ENCODE measurements around the gene FGF1.

Gene FGF1

DNA sequence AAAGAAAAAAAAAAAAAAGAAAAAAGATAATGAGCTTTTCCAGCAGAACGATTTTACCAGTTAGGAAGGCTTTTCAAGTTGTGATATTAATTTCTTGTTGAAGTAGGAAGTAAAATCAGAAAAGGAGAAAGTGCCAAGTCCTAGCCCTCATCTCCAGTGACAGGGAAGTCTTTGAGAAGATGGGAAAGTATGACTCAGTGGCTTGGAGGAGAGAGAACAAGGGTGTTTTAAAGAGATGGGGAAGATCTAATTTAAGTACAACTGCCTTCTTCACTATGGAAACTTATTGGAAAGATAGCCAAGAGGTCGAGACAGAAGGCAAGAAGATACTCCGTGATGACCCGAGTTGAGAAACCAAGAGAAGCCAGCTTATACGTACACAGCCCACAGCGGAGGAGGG lies 22.6 kb downstream of the FGF1 start:
- no peaks in the 10 kb centered on the region for H3K4me1 ChIP-seq (ENCODE audit: control insufficient read depth, insufficient read depth, low read length)
- no peak overlapping the region for H3K9ac ChIP-seq (ENCODE audit: low read depth, low read length)
- no peaks in the 10 kb centered on the region for H3K36me3 ChIP-seq (ENCODE audit: control insufficient read depth, insufficient read depth, low read length)
- H3K4me3 ChIP-seq (ENCODE audit: low read depth, low read length) = no peak overlapping the region
- H3K9me3 ChIP-seq (ENCODE audit: control insufficient read depth, insufficient read depth, low read length) = no peaks in the 10 kb centered on the region
- H3K27me3 ChIP-seq (ENCODE audit: control insufficient read depth, insufficient read depth, low read length) = no peaks in the 10 kb centered on the region

DNA sequence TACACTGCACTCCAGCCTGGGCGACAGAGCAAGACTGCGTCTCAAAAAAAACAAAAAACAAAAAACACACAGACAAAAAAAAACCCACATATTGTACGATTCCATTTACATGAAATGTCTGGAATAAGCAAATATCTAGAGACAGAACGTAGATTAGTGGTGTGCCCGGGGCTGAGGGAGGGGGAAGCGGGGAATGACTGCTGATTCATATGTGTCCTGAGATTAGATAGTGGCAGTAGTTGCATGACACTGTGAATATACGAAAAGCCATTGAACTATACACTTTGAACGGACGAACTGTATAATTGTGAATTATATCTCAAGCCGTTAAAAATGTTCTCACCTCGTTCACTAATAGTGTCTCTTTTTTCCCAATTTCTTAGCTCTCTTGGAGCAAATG lies 23.9 kb downstream of the FGF1 start:
- no peaks in the 10 kb centered on the region for H3K4me1 ChIP-seq (ENCODE audit: control insufficient read depth, insufficient read depth, low read length)
- H3K36me3 ChIP-seq (ENCODE audit: control insufficient read depth, insufficient read depth, low read length) = no peaks in the 10 kb centered on the region
- no peaks in the 10 kb centered on the region for H3K27me3 ChIP-seq (ENCODE audit: control insufficient read depth, insufficient read depth, low read length)
- no peak overlapping the region for H3K9ac ChIP-seq (ENCODE audit: low read depth, low read length)
- no peaks in the 10 kb centered on the region for H3K9me3 ChIP-seq (ENCODE audit: control insufficient read depth, insufficient read depth, low read length)
- H3K4me3 ChIP-seq (ENCODE audit: low read depth, low read length) = no peak overlapping the region

DNA sequence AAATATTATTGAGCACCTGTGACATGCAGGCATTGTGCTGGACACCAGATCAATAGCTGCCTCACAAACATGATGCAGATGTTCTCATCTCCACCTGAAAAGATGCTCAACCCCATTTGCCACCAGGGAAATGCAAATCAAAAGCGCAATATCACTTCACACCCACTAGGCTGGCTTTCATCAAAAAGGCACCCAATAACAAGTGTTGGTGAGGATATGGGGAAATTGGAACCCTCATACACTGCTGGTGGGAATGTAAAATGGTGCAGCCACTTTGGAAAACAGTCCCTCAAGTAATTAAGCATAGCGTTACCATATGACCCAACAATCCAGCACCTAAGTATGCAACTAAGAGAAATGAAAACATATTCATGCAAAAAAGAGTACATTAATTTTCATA lies 24.7 kb downstream of the FGF1 start:
- no peaks in the 10 kb centered on the region for H3K4me1 ChIP-seq (ENCODE audit: control insufficient read depth, insufficient read depth, low read length)
- H3K9me3 ChIP-seq (ENCODE audit: control insufficient read depth, insufficient read depth, low read length) = no peaks in the 10 kb centered on the region
- no peak overlapping the region for H3K4me3 ChIP-seq (ENCODE audit: low read depth, low read length)
- H3K9ac ChIP-seq (ENCODE audit: low read depth, low read length) = no peak overlapping the region
- no peaks in the 10 kb centered on the region for H3K36me3 ChIP-seq (ENCODE audit: control insufficient read depth, insufficient read depth, low read length)
- H3K27me3 ChIP-seq (ENCODE audit: control insufficient read depth, insufficient read depth, low read length) = no peaks in the 10 kb centered on the region

DNA sequence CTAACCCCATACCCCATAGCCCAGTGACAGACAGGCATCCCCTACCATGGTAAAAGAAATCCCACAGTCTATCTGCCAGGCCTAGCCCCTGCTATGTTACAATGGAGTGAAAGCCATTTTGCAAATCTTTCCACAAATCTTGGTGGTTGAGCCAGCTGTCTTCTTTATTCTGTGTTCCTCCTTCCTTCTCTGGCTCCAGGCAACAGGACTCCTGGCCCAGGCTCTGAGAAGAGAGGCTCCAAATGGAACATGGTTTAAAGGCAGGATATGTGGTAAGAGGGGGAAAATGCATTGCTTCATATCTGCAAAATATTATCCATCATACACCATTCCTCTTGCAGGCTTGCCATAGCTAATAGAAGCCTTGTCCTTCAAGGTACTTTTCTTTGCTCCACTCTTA lies 25.2 kb downstream of the FGF1 start:
- Histone ChIP-seq H3K36me3 (ENCODE audit: control insufficient read depth, insufficient read depth, low read length) (no peaks in the 10 kb centered on the region), H3K4me3 (ENCODE audit: low read depth, low read length) (no peak overlapping the region), H3K4me1 (ENCODE audit: control insufficient read depth, insufficient read depth, low read length) (no peaks in the 10 kb centered on the region), H3K9me3 (ENCODE audit: control insufficient read depth, insufficient read depth, low read length) (no peaks in the 10 kb centered on the region), H3K27me3 (ENCODE audit: control insufficient read depth, insufficient read depth, low read length) (no peaks in the 10 kb centered on the region), H3K9ac (ENCODE audit: low read depth, low read length) (no peak overlapping the region)

DNA sequence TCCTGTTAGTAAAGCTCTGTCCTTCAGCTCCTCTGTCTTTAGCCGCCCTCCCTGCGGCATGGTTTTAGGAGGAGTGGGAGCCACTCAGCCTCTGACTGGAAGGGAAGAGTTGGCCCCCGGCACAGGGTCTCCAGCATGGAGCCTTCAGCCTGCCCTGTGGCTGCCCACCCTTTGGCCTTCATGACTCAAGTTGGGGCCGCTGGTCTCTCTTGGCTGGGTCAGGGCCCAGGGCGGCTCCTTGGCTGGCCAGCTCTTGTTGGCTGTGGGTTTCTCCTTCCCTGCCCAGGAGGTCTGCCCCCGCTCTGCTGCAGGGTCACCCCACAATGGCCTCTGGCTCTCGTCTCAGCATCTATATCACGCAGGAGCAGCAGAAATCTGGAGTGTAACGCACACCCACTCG lies 25.7 kb downstream of the FGF1 start:
- H3K36me3 ChIP-seq (ENCODE audit: control insufficient read depth, insufficient read depth, low read length) = no peaks in the 10 kb centered on the region

DNA sequence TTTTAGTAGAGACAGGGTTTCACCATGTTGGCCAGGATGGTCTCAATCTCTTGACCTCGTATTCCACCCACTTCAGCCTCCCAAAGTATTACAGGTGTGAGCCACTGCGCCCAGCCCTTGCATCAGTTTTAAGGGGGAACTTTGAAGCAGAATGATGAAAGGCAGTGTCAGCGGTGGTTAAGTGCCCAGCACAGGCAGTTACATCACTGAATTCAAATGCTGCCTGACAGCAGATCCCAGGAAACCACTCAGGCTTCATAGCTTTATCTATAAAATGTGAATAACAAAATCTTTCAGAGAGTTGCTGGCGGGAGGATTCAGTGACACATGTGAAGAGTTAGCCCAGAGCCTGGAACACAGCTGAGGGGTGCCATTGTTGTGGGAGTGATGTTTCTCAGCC lies 26.5 kb downstream of the FGF1 start:
- Histone ChIP-seq H3K4me3 (ENCODE audit: low read depth, low read length) (no peak overlapping the region), H3K4me1 (ENCODE audit: control insufficient read depth, insufficient read depth, low read length) (no peaks in the 10 kb centered on the region), H3K27me3 (ENCODE audit: control insufficient read depth, insufficient read depth, low read length) (no peaks in the 10 kb centered on the region), H3K9me3 (ENCODE audit: control insufficient read depth, insufficient read depth, low read length) (no peaks in the 10 kb centered on the region), H3K36me3 (ENCODE audit: control insufficient read depth, insufficient read depth, low read length) (no peaks in the 10 kb centered on the region), H3K9ac (ENCODE audit: low read depth, low read length) (no peak overlapping the region)

More for the DNA sequence above, 25.7 kb downstream of the FGF1 start:
- H3K4me1 ChIP-seq (ENCODE audit: control insufficient read depth, insufficient read depth, low read length) = no peaks in the 10 kb centered on the region
- H3K4me3 ChIP-seq (ENCODE audit: low read depth, low read length) = no peak overlapping the region
- H3K9ac ChIP-seq (ENCODE audit: low read depth, low read length) = no peak overlapping the region
- H3K9me3 ChIP-seq (ENCODE audit: control insufficient read depth, insufficient read depth, low read length) = no peaks in the 10 kb centered on the region
- H3K27me3 ChIP-seq (ENCODE audit: control insufficient read depth, insufficient read depth, low read length) = no peaks in the 10 kb centered on the region

DNA sequence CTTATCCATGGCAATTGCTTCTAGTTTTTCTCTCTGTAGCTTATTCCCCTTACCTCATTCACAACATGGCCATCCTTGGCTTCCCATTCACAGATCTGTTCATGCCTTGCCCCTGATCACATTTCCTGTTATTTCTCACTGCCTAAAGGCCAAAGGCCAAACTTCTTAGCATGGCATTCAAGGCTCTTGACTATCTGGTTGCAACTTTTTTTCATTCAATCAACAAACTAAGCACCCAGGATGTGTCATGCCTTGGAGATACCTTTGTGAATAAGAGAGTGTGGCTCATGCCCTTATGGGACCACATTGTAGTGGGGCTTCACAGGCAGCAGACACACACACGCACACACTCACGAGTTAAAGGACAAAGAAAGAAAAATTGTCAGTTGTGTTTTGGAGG lies 27.6 kb downstream of the FGF1 start:
- H3K9me3 ChIP-seq (ENCODE audit: control insufficient read depth, insufficient read depth, low read length) = no peaks in the 10 kb centered on the region
- H3K27me3 ChIP-seq (ENCODE audit: control insufficient read depth, insufficient read depth, low read length) = no peaks in the 10 kb centered on the region
- H3K4me1 ChIP-seq (ENCODE audit: control insufficient read depth, insufficient read depth, low read length) = no peaks in the 10 kb centered on the region
- no peak overlapping the region for H3K4me3 ChIP-seq (ENCODE audit: low read depth, low read length)
- no peak overlapping the region for H3K9ac ChIP-seq (ENCODE audit: low read depth, low read length)
- H3K36me3 ChIP-seq (ENCODE audit: control insufficient read depth, insufficient read depth, low read length) = no peaks in the 10 kb centered on the region

DNA sequence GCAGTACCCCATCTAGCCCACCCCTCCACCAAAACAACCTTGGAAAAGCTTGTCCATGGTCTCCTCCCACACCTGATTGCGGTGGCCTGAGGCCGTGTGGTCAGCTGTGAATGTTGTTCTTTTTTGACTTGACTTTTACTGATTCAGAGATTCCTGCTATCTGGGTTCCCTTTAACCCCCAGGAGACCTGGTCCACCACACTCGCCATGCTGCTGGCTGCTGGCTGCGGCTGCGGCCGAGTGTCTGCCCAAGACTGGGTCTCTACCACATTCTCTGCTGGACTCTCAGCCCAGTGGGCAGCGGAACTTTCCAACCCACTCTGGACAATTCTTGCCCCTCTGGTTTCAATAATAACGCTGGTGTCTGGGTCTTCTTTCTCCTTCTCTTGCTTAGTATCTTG lies 28.4 kb downstream of the FGF1 start:
- Histone ChIP-seq H3K27me3 (ENCODE audit: control insufficient read depth, insufficient read depth, low read length) (no peaks in the 10 kb centered on the region), H3K36me3 (ENCODE audit: control insufficient read depth, insufficient read depth, low read length) (no peaks in the 10 kb centered on the region)

DNA sequence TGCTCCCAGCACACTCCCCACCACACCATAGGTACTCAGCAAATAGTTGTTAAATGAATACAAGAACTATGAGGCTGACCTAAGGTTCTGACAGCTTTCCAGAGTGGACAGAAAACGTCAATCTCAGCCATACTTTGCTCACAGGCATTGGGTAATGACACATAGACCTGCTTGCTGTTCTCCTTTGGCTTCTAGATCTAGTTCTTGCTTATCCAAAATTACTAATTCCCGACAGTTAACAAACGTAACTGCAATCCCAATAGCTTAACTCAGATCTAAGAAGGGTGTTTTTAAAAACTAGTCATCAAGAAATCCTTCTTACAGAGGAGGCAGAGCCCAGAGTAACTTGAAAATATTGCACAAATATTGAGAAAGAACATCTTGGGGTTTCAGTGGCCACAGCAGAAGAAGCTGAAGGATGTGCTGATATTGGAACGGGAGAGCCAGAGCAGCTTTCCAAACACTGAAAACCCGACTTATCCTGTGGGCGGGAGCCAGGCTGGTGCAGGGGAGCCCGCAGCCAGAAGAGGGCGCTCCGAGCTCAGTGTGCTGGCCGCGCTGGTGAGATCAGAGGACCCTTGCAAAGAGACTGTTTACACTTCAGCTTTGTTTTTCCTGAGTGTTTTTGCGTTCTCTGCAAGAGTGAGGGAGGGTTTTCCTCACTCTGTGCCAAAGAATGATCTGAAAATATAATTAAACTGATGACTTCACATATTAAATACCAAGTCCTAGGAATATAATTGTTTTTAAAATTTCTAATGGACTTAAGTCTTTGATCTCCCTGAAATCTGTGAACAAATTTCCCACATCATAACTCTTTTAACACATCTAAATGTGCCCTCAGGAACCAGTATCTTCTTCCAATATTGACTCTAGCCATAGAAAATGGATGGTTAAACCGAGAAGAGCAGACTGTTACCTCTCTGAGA lies 30.3 kb downstream of the FGF1 start:
- no peaks in the 10 kb centered on the region for H3K4me1 ChIP-seq (ENCODE audit: control insufficient read depth, insufficient read depth, low read length)
- no peaks in the 10 kb centered on the region for H3K36me3 ChIP-seq (ENCODE audit: control insufficient read depth, insufficient read depth, low read length)
- H3K9ac ChIP-seq (ENCODE audit: low read depth, low read length) = no peak overlapping the region
- H3K4me3 ChIP-seq (ENCODE audit: low read depth, low read length) = no peak overlapping the region
- no peaks in the 10 kb centered on the region for H3K9me3 ChIP-seq (ENCODE audit: control insufficient read depth, insufficient read depth, low read length)
- no peaks in the 10 kb centered on the region for H3K27me3 ChIP-seq (ENCODE audit: control insufficient read depth, insufficient read depth, low read length)

More for the DNA sequence above, 28.4 kb downstream of the FGF1 start:
- Histone ChIP-seq H3K4me1 (ENCODE audit: control insufficient read depth, insufficient read depth, low read length) (no peaks in the 10 kb centered on the region), H3K9me3 (ENCODE audit: control insufficient read depth, insufficient read depth, low read length) (no peaks in the 10 kb centered on the region), H3K9ac (ENCODE audit: low read depth, low read length) (no peak overlapping the region), H3K4me3 (ENCODE audit: low read depth, low read length) (no peak overlapping the region)

DNA sequence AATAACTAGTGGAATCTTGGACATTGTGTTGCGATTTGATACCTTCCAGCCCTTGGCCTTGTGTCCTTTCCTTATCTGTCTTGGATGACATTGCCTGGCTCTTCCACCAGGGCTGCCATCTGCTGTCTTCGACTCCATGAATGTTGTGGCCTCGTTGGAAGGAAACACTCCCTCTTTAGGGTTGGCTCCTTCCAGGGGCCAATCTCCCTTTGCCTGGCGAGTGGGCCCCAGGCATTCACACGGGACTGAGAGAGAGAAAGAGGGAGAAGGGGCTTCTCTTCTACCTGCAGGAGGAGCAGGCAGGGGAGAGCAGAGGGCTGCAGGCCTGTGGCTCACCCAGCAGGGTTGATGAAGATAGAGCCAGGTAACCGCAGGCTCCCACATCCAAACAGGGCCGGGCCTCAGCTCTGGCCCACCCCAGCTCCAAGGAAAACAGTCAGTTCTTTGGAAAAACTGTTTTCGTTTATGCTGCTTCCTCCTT lies 31.3 kb downstream of the FGF1 start:
- Histone ChIP-seq H3K4me1 (ENCODE audit: control insufficient read depth, insufficient read depth, low read length) (no peaks in the 10 kb centered on the region), H3K4me3 (ENCODE audit: low read depth, low read length) (no peak overlapping the region), H3K9ac (ENCODE audit: low read depth, low read length) (no peak overlapping the region), H3K9me3 (ENCODE audit: control insufficient read depth, insufficient read depth, low read length) (no peaks in the 10 kb centered on the region), H3K27me3 (ENCODE audit: control insufficient read depth, insufficient read depth, low read length) (no peaks in the 10 kb centered on the region), H3K36me3 (ENCODE audit: control insufficient read depth, insufficient read depth, low read length) (no peaks in the 10 kb centered on the region)

DNA sequence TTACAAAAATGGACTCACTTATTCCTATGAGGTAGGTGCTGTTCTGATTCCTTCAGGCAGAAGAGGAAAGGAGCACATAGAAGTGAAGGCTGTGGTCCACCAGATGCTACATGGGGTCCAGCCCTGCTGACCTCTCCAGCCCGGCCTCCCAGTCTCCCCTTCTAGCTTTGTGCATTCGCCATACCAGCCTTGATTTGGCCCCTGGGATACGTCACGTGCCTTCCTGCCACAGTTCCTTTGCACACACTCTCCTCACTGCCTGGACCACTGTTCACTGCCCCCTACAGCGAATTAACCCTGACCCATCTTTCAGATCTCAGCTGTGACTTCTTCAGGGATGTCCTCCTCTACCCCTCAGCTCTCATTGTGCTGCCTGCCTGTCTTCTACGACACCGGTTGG lies 32.6 kb downstream of the FGF1 start:
- H3K9ac ChIP-seq (ENCODE audit: low read depth, low read length) = no peak overlapping the region
- H3K4me1 ChIP-seq (ENCODE audit: control insufficient read depth, insufficient read depth, low read length) = no peaks in the 10 kb centered on the region
- no peaks in the 10 kb centered on the region for H3K9me3 ChIP-seq (ENCODE audit: control insufficient read depth, insufficient read depth, low read length)
- no peaks in the 10 kb centered on the region for H3K36me3 ChIP-seq (ENCODE audit: control insufficient read depth, insufficient read depth, low read length)
- no peak overlapping the region for H3K4me3 ChIP-seq (ENCODE audit: low read depth, low read length)
- no peaks in the 10 kb centered on the region for H3K27me3 ChIP-seq (ENCODE audit: control insufficient read depth, insufficient read depth, low read length)

DNA sequence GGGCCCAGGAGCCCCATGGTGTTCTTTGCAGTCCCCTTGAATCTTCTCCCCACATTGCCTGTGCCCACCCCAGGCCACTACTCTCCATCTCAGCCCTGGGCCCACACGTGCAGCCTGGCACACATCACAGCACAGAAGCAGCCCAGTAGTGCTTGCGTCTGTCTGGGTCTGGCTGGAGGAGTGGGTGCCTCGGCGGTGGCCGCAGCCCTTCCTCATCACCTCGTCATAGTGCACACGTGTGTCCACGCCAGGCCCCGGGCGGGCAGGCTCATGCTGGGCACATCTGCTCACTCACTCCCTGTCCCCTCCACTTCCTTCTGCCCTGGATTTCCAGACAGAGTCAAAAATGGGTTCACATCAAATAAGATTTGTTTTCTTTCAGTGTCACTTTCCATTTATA lies 33.3 kb downstream of the FGF1 start:
- no peaks in the 10 kb centered on the region for H3K9me3 ChIP-seq (ENCODE audit: control insufficient read depth, insufficient read depth, low read length)
- no peak overlapping the region for H3K4me3 ChIP-seq (ENCODE audit: low read depth, low read length)

More for the DNA sequence above, 33.3 kb downstream of the FGF1 start:
- no peak overlapping the region for H3K9ac ChIP-seq (ENCODE audit: low read depth, low read length)
- no peaks in the 10 kb centered on the region for H3K4me1 ChIP-seq (ENCODE audit: control insufficient read depth, insufficient read depth, low read length)
- H3K27me3 ChIP-seq (ENCODE audit: control insufficient read depth, insufficient read depth, low read length) = no peaks in the 10 kb centered on the region
- H3K36me3 ChIP-seq (ENCODE audit: control insufficient read depth, insufficient read depth, low read length) = no peaks in the 10 kb centered on the region
